Adipose tissue (tissue), 3 donors: ENCODE measurements around the gene SEC23IP. TPM values are rescaled to one million over a fixed set of nuclear protein-coding genes. Genes with fewer than 3 reads are reported as not detected.
A peak's percentile ranks its signal among the peaks of the same experiment; 100 is the strongest.
"Not testable (repeated sequence)": the region's sequence is repeated elsewhere in the genome, so short reads cannot be mapped to it uniquely, and the experiment has no call there.

Experiments
- H3K27ac ChIP-seq: one replicate; pipeline ENCODE4 v1.5.1; 2013; ENCODE audit warnings: low read depth, low read length
- WGBS, 3 donors: extraction: QIAGEN DNeasy Blood & Tissue Kit; methylation state at CpG; one replicate each; pipeline ENCODE4 v1.1.7; 2013; 5-methylcytosine and 5-hydroxymethylcytosine counted together
- polyA plus RNA-seq, 3 donors: library from polyadenylated mRNA; stranded (reverse); fragments of 200-250 nt; gene quantifications; one replicate each; pipeline ENCODE4 v1.2.3, GENCODE V29; 2013
- donor health status: healthy with polysubstance abuse.
- donor health status: Bipolar disorder and iron deficiency.
- donor health status: healthy.

Gene SEC23IP
- polyA plus RNA-seq: 10 to 100 TPM in 2 of 3 donors, 1 to 10 TPM in 1; 5.1 to 15.5 (median 10.1) TPM

- H3K27ac ChIP-seq: peak within 1 kb of the TSS; percentile 63
- 1% methylated on average over 59 to 61 of the region's 61 CpGs for WGBS, 3 donors
Measured at GRCh38 chr10:119892188-119893065, at the start of gene SEC23IP. SEC23IP (plus strand) TSS chr10:119892730; CDS start chr10:119892783, 53 bp downstream.

- WGBS, 3 donors: 92 to 100% (median 97%) methylated on average over 1 of the region's 1 CpG
- no peak overlapping the region for H3K27ac ChIP-seq
Measured at GRCh38 chr10:119845656-119846055, 46.9 kb upstream of the SEC23IP start.

GRCh38 chr10:119849031-119849789, 43.3 kb upstream of the SEC23IP start:
- no peak overlapping the region for H3K27ac ChIP-seq
- 76 to 82% (median 77%) methylated on average over 6 of the region's 6 CpGs for WGBS, 3 donors

- WGBS, 3 donors: 90 to 98% (median 95%) methylated on average over 3 of the region's 3 CpGs
- no peak overlapping the region for H3K27ac ChIP-seq
Measured at GRCh38 chr10:119849944-119850343, 42.6 kb upstream of the SEC23IP start.

- H3K27ac ChIP-seq: no peak overlapping the region
- WGBS, 3 donors: 94 to 97% (median 96%) methylated on average over 6 of the region's 6 CpGs
Measured at GRCh38 chr10:119852277-119852676, 40.3 kb upstream of the SEC23IP start.

GRCh38 chr10:119852822-119853221, 39.7 kb upstream of the SEC23IP start:
- no peak overlapping the region for H3K27ac ChIP-seq
- 76 to 97% (median 96%) methylated on average over 6 of the region's 6 CpGs for WGBS, 3 donors

- 64 to 70% (median 70%) methylated on average over 1 of the region's 1 CpG for WGBS, 3 donors
Measured at GRCh38 chr10:119853574-119853973, 39.0 kb upstream of the SEC23IP start.

GRCh38 chr10:119858063-119858462, 34.5 kb upstream of the SEC23IP start:
- 56 to 70% (median 57%) methylated on average over 1 of the region's 1 CpG for WGBS, 3 donors
- H3K27ac ChIP-seq: no peak overlapping the region

More at GRCh38 chr10:119853574-119853973, 39.0 kb upstream of the SEC23IP start:
- no peak overlapping the region for H3K27ac ChIP-seq

GRCh38 chr10:119859420-119860258, 32.9 kb upstream of the SEC23IP start:
- H3K27ac ChIP-seq: no peak overlapping the region
- WGBS, 3 donors: 61 to 77% (median 77%) methylated on average over 1 of the region's 1 CpG

- H3K27ac ChIP-seq: no peak overlapping the region
- 74 to 79% (median 77%) methylated on average over 7 of the region's 7 CpGs for WGBS, 3 donors
Measured at GRCh38 chr10:119860866-119861607, 31.5 kb upstream of the SEC23IP start.

GRCh38 chr10:119862524-119862923, 30.0 kb upstream of the SEC23IP start:
- 69 to 81% (median 73%) methylated on average over 1 of the region's 1 CpG for WGBS, 3 donors
- H3K27ac ChIP-seq: no peak overlapping the region

- H3K27ac ChIP-seq: no peak overlapping the region
- 39 to 90% (median 50%) methylated on average over 3 to 4 of the region's 4 CpGs for WGBS, 3 donors
Measured at GRCh38 chr10:119863951-119864565, 28.5 kb upstream of the SEC23IP start.

GRCh38 chr10:119865699-119866240, 26.8 kb upstream of the SEC23IP start:
- H3K27ac ChIP-seq: no peak overlapping the region
- WGBS, 3 donors: 90 to 96% (median 94%) methylated on average over 6 of the region's 6 CpGs

- 68 to 81% (median 79%) methylated on average over 7 of the region's 7 CpGs for WGBS, 3 donors
- H3K27ac ChIP-seq: no peak overlapping the region
Measured at GRCh38 chr10:119867317-119867716, 25.2 kb upstream of the SEC23IP start.

- not testable (repeated sequence) for H3K27ac ChIP-seq
- WGBS, 3 donors: 83 to 89% (median 88%) methylated on average over 4 of the region's 4 CpGs
Measured at GRCh38 chr10:119869398-119869797, 23.1 kb upstream of the SEC23IP start.

GRCh38 chr10:119871881-119872609, 20.5 kb upstream of the SEC23IP start:
- H3K27ac ChIP-seq: peak overlapping the region; percentile 84

GRCh38 chr10:119872610-119872859, 20.0 kb upstream of the SEC23IP start, which contains the start of gene MCMBP:
MCMBP (minus strand) TSS chr10:119872843; CDS start chr10:119872584, 259 bp downstream.
- 0% methylated on average over 6 to 42 of the region's 42 CpGs for WGBS, 3 donors
- H3K27ac ChIP-seq: peak within 1 kb of the TSS; percentile 84

More at GRCh38 chr10:119871881-119872609, 20.5 kb upstream of the SEC23IP start:
- 0 to 1% (median 0%) methylated on average over 49 to 56 of the region's 56 CpGs for WGBS, 3 donors
